GM13976 (cell line): ENCODE data around the gene ATP8A1.

Source experiments
- DNase-seq: peaks from one replicate; pipeline ENCODE4 v3.0.0; 2012; ENCODE audit warnings: low spot score
- CTCF ChIP-seq: IDR thresholded peaks from 2 replicates; pipeline ENCODE4 v1.5.1; 2012; ENCODE audit warnings: borderline replicate concordance, mild to moderate bottlenecking; ENCODE audit not compliant: insufficient read depth; ENCODE audit errors: extremely low read depth, missing control alignments, control extremely low read depth
- in situ Hi-C: fragments of 300-500 bp; cut with MboI; formaldehyde crosslinking; loops from one replicate; pipeline ENCODE4 v1.12.0; 2022; ENCODE audit warnings: low sequenced_read_pairs, mixed read lengths, inconsistent platforms; ENCODE audit not compliant: unreplicated experiment

ATP8A1 gene

GRCh38 chr4:42531341-42532030, 125.4 kb downstream of the ATP8A1 start:
- in situ Hi-C loops: no loop called here
- no peak for TF ChIP-seq CTCF
- no peak for DNase-seq

GRCh38 chr4:42523066-42523718, 133.7 kb downstream of the ATP8A1 start:
- no peak for TF ChIP-seq CTCF
- no peak for DNase-seq
- in situ Hi-C loops: loop anchor here (25.0 kb wide), 1 partner anchor 536 kb away; the partner anchor contains the start of genes DCAF4L1 and SLC30A9

GRCh38 chr4:42519803-42520417, 137.0 kb downstream of the ATP8A1 start:
- peak; percentile 39 for TF ChIP-seq CTCF
- peak; percentile 20 for DNase-seq
- in situ Hi-C loops: loop anchor here (5.0 to 25.0 kb wide), 2 partner anchors 233 to 533 kb away; partner anchors contain the start of genes DCAF4L1 and SLC30A9

- TF ChIP-seq CTCF: no peak
- DNase-seq: peak; percentile 5
- in situ Hi-C loops: loop anchor here (5.0 to 25.0 kb wide), 2 partner anchors 228 to 528 kb away; partner anchors contain the start of genes DCAF4L1 and SLC30A9
Observed at GRCh38 chr4:42515156-42515884, 141.6 kb downstream of the ATP8A1 start.

GRCh38 chr4:42513748-42514492, 143.0 kb downstream of the ATP8A1 start:
- no peak for DNase-seq
- no peak for TF ChIP-seq CTCF
- in situ Hi-C loops: loop anchor here (25.0 kb wide), 1 partner anchor 527 kb away; the partner anchor contains the start of genes DCAF4L1 and SLC30A9

GRCh38 chr4:42512226-42512625, 144.7 kb downstream of the ATP8A1 start:
- in situ Hi-C loops: loop anchor here (25.0 kb wide), 1 partner anchor 525 kb away; the partner anchor contains the start of genes DCAF4L1 and SLC30A9
- DNase-seq: no peak
- TF ChIP-seq CTCF: no peak
